GM21423 (cell line): ENCODE measurements around the gene KANSL3.
A peak's percentile ranks its signal among the peaks of the same experiment; 100 is the strongest.
"Not testable (repeated sequence)": the region's sequence is repeated elsewhere in the genome, so short reads cannot be mapped to it uniquely, and the experiment has no call there.

Experiments
- ATAC-seq: cut with Tn5 transposase; IDR thresholded peaks from one replicate; pipeline ENCODE4 v1.9.1; 2021; ENCODE audit warnings: mild to moderate bottlenecking, moderate library complexity; ENCODE audit not compliant: unreplicated experiment

KANSL3 gene

DNA sequence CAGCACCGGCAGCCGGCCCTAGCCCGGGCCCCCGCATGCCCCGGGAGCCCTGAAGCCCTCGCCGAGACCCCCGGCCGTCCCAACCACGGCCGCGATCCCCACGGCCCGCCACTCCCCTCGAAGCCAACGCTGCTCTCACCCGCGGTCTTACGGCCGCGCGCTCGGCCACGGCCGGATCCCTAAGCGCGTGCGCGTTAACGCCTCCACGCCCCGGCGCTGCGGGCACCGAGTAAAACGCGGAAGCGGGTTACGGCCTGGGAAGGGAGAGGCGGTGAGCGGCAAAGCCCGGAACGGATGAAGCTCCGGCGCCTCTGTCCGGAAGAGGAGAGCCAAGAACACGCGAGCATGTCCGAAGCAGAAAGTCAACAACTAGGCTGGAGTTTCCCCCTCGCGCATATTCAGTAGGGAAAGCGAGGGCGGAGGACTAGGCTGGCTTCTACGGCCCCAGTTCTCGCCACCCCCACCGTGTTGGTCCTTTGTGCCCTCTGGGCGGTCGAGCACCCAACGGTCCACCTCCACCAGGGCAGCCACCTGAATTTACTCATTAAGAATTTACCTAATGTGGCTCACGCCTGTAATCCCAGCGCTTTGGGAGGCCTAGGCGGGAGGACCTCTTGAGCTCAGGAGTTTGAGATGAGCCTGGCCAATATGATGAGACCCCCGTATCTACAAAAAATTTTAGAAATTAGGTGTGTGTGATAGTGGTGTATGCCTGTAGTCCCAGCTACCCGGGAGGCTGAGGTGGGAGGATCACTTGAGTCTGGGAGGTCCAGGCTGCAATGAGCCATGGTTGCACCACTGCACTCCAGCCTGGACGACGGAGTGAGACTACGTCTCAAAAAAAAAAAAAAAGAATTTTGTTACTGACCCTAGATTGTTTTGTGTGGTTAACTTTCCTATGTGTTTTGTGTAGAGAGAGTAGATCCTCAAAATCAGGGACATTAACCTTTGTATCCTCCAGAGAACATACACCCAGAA is at the start of gene KANSL3:
TSS of gene KANSL3 (minus strand) at position 169 of the 978 bp plus-strand sequence. CDS start 1,177 bp downstream, outside the sequence.
- ATAC-seq: peak; percentile 82

DNA sequence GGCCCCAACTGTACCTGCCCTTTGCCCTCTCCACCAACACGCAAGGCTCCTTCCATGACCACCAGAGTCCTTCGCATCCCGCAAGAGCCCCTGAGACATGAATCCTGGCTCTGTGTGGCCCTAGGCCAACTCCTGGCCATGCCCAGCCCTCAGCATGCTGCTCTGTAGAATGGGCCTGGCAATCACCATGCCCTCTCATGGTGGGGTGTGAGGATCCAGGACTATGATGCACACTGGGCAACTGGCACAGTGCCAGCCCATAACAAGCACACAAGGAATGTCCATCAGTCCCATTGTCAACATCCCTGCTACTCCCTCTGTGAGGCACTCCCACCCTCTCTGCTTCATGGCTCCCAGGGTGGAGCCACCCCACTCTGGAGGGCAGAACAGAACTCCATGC is 49.2 kb upstream of the KANSL3 start:
- no peak for ATAC-seq

DNA sequence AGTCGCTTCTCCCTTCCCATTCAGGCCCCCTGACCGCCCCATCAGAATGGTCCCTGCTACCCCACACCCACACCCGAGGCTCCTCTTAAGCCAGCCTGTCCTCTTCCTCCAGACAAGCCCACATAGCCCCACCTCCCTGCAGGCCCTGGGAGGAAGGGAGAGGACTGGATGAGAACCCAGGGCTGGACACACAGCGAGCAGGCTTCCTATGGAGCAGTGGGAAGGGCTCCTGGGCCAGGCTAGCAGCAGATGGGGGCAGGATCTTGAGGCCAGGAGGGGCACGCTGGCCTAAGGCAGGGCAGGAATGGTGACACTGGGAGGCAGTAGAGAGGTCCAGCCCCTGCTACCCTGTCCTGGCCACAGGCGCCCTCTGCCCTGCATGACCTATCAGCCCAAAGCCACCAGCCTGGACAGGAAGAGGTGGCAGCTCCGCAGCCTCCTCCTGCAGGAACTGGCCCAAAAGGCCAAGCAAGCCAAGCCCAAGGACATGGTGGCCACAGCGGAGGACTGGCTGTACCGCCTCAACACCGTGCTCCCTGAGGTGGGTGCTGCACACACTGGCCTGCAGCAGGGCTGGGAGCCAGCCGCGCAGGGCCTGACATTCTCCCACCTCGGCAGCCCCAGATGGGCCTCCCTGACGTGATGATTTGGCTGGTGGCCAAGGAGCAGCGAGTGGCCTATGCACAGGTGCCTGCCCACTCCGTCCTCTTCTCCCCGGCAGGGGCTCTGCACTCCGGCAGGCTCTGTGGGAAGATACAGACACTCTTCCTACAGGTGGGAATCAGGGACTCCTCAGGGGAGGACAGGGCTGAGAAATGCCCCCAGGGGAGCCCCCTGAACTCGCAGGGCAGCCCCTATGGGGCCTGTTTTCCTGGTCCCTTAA is 47.7 kb upstream of the KANSL3 start:
- ATAC-seq: no peak

DNA sequence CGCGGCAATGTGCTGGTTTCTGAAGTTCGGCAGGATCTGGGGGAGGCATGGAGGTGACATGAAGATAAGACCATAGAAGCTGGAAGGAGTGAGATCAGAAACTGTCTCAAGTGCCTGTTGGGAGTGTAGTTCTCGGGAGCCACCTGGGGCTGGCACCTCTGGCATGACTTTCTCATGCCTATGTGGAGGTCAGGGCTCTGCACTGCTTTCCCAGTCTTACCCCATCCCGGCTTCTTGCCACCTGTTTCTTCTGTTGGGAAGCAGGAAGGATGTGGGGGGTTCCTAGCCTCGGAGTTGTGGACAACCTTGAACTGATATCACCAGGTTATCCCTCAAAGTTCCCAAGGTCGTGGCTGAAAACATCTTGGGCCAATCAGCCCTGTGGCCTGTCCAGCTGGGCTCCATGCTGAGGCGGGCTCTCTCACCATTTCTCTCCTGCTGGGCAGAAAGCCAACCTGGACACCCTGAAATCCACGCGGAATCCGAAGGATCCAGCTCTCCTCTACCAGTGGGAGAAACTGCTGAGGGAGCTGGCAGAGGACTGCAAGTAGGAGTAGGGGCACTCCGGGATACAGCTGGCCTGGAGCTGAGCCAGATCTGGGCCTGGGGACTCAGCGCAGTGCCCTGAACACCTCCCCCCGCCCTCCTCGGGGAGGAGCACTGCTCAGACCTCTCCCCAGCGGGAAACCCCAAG is 46.9 kb upstream of the KANSL3 start:
- ATAC-seq: no peak

DNA sequence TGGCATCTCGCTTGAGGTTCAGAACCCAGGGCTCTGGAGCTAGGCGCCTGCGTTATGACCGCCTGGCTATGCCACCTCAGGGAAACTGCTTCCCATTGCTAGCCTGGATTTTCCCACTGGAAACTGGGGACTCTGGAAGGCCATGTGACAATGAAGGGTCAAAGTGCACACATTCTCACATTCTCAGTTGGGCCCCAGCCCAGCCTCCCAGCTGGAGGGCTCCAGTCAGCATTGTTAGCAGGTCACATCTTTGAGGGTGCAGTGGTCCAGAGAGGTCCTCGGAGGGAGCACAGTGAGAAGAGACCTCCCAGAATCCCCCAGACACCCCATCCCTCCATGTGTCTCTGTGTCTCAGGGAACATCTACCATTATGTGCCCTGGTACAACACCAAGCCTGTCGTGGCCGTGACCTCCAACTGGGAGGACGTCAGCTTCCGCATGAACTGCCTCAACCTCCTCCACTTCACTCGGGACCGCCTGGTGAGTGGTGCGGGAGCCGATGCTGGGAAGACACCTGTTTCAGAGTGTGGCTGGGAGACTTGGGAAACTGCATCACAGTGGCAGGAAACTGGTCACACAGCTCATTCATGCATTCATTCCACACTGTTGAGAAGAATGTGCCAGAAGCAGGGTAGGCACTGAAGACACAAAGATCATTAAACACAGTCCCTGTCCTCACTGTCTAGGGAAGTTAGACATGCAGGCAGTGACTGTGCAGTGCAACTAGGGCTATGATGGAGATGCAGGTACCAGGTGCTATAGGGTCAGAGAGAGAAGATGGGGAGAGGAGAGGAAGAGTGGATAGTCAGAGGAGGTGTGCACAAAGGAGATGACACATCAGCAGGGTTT is 46.1 kb upstream of the KANSL3 start:
- no peak for ATAC-seq

DNA sequence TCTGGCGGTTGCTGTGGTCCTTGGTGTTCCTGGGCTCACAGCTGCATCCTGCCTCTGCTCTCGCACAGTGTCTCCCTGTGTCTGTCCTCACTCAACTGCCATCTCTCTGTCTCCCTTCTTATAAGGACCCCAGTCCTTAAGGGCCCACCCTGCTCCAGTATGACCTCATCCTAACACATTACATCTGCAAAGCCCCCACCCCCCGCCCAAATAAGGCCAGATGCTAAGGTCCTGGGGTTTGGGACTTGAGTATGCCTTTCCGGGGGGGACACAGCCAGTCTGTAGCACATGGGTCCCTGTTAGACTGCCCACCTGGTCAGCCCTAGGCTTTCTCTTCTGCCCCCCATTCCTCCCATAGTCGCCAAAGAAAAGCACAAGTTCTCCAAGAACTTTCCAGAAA is 45.2 kb upstream of the KANSL3 start:
- ATAC-seq: no peak

DNA sequence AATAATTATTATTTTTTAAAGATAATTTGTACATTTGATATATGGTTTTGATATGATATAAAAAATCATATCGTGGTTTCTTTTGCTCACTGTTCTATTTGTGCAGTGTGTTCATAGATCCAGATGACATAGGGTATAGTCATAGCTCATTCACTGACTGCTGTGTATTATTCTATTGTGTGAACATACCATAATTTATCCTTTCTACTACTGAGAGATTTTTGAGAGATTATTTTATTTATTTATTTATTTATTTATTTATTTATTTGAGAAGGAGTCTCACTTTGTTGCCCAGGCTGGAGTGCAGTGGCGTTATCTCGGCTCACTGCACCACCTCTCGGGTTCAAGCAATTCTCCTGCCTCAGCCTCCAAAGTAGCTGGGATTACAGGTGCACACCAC is 43.4 kb upstream of the KANSL3 start:
- no peak for ATAC-seq

DNA sequence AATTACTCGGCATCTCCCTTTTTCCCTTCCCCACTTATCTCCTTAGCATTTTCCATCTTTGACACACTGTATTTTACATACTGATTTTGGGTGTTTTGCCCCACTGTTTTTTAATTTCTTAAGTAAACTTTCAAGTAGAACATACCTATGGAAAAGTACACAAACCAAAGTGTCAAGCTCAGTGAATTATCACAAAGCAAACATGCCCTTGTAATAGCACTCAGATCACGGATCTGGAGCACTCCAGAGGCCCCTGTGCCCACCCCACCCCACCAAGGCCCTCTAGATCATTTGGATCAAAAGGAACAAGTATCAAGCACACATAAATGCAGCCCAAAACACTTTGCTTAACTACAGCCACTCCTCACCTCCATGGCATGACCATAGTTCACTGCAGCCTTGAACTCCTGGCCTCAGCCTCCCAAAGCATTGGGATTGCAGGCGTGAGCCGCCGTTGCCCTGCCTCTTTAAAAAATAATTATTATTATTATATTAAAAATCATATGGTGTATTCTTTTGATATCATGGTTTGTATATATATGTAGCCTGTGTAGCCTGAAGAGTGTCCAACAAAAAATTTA is 42.5 kb upstream of the KANSL3 start:
- no peak for ATAC-seq

DNA sequence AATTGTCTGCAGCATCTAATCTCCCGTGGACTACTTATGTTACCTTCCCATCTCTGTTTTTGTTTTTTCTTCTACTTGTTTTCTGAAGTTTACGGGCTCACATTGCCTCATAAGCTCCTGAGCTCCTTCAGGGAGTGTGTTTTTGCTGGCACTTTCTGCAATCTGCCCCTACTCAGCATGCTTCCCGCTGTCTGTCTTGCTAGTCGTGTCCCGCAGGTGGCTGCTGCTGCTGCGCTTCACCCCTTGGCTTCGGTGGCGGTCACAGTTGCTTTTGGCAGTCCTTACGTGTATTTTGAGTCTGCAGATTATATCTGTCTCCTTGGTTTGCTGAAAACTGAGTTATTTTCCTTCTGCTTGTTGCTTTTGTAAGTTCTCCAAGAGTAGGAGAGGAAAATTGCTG is 41.7 kb upstream of the KANSL3 start:
- no peak for ATAC-seq

DNA sequence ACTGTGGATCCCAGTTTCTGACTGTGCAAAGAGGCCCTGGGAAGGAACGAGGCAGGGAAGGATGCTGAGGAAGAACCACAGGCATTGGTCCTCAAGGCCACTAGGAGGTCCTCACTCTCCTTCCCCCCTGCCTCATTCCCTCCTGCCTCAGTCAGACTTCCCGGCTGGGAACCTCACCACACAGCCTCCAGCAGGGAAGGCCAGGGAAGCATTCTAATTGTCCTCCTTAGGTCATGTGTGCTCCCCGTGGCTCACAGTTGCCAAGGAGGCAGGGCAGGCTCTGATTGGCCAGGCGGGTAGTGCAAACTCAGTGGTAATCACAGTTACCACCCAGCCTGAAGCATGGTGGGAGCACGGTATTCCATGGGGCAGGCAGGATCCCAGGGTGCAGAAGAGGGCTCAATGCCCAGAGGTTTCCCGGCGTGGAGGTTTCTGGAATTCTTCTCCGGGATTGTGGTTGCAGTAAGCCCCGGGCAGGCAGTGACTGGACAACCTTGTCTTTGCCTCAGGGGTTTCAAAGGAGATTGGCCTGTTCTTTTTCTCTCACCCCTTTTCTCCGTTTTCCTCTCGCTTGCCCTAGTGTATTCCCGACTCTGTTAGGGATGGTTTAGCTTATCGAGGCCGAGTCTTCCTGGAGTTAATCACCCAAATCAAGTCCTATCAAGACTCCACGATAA is 31.6 kb upstream of the KANSL3 start:
- ATAC-seq: no peak

DNA sequence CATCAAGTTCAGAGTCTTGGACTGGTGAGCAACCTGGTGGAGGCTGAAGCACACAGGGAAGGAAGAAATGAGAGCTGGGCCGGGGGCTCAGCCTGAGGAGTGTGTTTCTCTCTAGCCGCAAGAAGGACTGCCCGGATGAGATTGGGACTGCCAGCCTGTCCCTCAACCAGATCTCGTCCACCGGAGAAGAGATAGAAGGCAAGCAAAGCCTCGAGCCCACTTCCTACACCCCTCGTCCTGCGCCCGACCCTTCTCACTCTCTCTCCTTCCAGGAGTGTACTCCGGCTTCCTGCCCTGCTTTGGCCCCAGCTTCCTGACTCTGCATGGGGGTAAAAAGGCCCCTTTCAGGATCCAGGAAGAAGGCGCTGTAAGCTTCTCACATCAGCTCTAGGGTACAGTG is 30.7 kb upstream of the KANSL3 start:
- no peak for ATAC-seq

DNA sequence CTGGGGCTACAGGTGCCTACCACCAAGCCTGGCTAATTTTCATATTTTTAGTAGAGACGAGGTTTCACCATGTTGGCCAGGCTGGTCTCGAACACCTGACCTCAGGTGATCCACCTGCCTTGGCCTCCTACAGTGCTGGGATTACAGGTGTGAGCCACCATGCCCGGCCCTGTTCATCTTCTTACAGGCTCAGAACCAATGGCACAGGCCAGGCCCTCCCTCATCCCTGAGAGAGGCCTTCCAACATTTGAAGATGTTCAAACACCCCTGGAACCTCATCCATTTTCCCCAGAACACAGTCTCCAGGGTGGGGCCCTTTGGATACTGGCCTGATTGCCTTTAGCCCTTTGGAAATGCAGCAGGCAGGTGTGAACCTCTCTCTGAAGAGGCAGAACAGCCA is 27.6 kb upstream of the KANSL3 start:
- not testable (repeated sequence) for ATAC-seq

DNA sequence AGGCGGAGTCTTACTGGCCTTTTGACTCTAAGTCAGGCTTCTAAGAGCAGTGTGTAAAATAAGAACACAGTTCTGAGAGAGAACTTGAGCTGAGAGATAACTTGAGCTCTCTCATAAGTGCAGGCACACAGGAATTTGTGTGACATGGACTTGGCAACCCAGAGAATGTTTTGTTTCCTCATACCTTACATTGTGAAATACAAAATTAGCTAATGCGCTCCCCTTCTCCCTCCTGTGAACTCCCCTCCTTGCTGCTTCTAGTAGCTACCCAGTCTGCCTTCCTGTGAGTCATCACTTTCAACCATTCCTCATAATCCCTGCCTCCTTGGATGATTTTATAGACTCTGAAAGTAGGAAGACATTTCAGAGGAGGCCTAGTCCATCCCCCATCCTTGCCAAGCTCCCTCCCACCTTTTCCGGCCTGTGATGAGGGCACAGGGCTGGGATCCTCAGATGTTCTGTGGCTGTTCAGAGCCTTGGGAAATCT is 27.0 kb upstream of the KANSL3 start:
- ATAC-seq: no peak

DNA sequence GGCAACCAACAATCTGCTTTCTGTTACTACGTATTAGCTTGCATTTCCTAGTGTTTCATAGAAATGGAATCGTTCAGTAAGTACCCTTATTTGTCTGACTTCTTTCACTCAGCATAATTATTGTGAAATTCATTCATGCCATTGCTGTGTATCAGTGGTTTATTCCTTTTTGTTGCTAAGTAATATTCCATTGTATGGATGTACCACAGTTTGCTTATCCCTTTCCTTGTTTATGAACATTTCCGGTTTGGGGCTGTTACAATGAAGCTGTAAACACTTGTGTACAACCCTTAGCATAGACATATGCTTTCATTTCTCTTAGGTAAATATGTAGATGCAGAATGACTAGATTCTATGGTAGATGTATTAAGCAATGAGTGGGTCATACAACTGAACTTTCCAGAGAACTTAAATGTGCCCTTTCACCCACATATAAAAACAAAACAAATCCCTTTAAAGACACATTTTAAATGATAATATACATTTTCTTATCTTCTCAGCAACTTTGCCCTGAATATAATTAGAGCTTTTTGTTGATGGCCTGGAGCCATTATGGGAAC is 26.3 kb upstream of the KANSL3 start:
- no peak for ATAC-seq

DNA sequence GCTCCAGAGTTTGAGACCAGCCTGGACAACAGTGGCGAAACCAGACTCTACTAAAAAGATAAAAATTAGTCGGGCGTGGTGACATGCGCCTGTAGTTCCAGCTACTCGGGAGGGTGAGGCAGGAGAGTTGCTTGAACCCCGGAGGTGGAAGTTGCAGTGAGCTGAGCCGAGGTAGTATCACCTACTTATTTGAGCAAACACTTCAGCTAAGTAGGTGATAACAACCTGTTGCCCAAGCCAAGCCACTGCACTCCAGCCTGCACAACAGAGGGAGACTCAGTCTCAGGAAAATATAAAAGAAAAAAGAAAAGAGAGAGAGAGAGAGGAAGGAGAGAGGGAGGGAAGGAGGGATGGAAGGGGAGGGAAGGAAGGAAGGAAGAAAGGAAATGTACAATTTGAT is 25.7 kb upstream of the KANSL3 start:
- ATAC-seq: no peak

DNA sequence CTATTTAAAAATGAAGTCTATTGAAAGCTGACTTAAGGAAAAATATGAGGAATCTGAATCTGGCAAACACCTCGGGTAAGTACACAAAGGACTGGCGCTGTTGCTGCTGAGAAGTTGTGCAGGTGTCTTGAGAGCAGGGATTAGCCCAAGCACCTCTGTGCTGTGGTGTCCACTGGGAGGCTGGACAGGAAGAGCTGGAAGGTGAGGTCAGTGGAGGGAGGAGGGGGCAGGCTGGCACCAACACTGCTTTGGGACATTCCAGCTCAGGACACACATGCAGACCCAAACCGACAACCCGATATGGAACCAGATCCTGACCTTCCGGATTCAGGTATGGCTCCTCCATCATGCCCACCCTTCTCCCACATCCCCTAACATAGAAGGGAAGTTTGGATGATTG is 25.1 kb upstream of the KANSL3 start:
- no peak for ATAC-seq

DNA sequence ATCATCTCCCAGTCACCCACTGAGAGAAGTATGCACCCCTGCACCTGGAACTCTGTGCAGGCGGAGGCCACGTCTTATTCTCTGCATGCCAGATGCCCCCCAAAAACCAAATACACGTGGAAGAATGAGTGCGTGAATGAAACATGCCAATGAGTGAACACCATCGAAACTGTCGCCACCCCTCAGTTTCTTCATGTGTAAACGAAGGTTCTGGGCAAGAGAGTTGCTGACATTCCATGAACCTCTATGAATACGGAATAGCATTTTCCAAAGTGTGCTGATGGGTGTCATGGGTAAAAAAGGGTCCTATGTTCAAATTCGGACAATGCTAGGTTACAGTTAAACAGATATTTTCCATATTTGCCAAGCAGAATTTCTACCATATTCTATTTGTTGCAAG is 24.2 kb upstream of the KANSL3 start:
- ATAC-seq: no peak

DNA sequence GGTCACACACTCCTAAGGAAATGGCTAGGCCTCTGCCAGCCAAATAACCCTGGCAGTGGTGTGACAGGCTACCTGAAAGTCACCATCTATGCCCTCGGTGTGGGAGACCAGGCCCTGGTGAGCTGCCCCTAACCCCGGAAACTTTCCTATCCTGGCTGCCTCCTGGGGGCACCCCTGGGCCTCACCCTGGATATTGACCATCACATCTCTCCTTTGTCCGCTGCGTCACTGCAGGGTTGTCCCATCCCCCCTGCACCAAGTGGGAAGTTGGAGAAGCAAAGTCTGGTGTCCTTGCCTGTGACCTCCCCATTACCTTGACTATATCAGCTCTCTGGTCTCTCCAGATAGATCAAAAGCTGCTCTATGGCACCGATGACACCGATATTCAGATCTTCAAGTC is 23.2 kb upstream of the KANSL3 start:
- ATAC-seq: no peak

DNA sequence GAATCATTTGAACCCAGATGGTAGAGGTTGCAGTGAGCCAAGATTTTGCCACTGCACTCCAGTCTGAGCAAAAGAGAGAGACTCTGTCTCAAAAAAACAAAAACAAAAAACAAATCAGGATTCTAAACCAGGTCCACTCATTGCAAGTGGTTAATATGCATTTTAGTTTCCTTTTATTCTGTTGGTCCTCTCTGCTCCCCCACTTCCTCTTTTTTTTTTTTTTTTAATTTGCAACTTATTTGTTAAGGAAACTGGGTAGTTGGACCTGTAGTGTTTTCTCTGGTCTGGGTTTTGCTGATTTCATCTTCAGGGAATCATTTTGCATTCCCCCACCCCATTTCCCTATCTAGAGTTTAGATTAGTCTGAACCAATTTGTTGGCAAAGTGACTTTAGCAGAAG is 18.4 kb upstream of the KANSL3 start:
- no peak for ATAC-seq
